Stimulated activated naive CD8-positive, alpha-beta T cell treated with anti-CD3 and anti-CD28 coated beads, Interleukin-15, amount 100 ng/mL, for 72 hours (primary cell): Measurements from ENCODE around the gene CRY1.

Experiments used
- ATAC-seq: fragments of 150-1000 bp; cut with Tn5 transposase; 2 replicates; pipeline ENCODE4 v1.10.0; 2021; ENCODE audit warnings: mild to moderate bottlenecking, moderate library complexity
- DNase-seq, 2 donors: peaks; one replicate each; pipeline ENCODE4 v3.0.0; 2021 to 2022
- H3K27ac Mint-ChIP-seq, 2 donors: one replicate each; pipeline ENCODE4 v1.8.0; 2022; ENCODE audit warnings: mild to moderate bottlenecking in 2 of 2, mixed read lengths in 2 of 2, moderate library complexity in 2 of 2
- H3K27me3 Mint-ChIP-seq: one replicate; pipeline ENCODE4 v1.8.0; 2022; ENCODE audit warnings: mixed read lengths
- H3K4me1 Mint-ChIP-seq: one replicate; pipeline ENCODE4 v1.8.0; 2022; ENCODE audit warnings: mild to moderate bottlenecking, mixed read lengths
- H3K4me3 Mint-ChIP-seq, 2 donors: one replicate each; pipeline ENCODE4 v1.8.0; 2022; ENCODE audit warnings: mild to moderate bottlenecking in 2 of 2, mixed read lengths in 2 of 2, moderate library complexity in 1 of 2
- H3K9me3 Mint-ChIP-seq, 2 donors: one replicate each; pipeline ENCODE4 v1.8.0; 2022; ENCODE audit warnings: mixed read lengths in 2 of 2

Gene CRY1

DNA sequence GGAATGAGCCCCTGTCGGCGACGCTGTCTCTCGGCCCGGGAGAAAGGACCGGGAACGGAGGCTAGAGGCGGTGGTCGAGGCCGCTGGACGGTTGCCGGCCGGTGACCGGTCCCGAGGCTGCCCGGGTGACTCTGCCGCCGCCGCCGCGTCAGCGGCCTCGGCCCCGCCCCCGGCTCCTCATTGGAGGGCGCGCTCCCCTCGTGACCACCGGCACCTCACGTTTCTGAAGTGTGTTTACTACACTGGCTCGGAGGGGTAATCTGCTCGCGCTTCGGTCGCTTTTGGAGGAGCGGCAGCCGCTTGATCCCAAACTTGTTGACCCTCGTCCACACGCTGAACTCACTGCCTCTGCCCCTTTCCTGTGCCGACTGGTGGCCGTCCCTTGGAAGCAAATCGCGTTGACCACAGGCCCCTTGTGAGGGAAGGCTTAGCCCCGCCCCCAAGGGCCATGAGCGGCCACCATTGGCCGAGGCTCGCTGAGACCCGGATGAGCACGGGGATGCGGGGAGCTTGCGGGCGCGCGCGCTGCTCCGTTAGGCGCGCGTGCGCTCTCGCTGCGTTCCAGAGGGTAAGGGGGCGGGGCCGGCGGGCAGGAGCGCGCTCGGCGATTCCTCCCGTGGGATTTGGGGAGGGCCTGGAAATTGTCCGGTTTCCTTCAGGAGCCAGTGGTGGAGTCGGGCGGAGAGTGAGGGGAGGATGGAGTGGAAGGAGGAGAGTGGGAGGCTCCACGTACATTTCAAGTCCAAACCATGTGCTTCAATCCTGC lies at the start of gene CRY1:
Gene CRY1, minus strand, starts transcription at position 133 of the 766 bp plus-strand sequence. CDS start 588 bp downstream, outside the sequence.
- H3K4me3 Mint-ChIP-seq = no peak within 1 kb of the TSS
- H3K4me1 Mint-ChIP-seq = peaks cover 13% of the 10 kb centered on the region
- peak; percentile 93 to 94 for DNase-seq
- H3K9me3 Mint-ChIP-seq = peaks cover 8 to 9% of the 10 kb centered on the region in 2 donors
- H3K27ac Mint-ChIP-seq = no peak within 1 kb of the TSS
- peak; percentile 89 for ATAC-seq
- peaks cover 8% of the 10 kb centered on the region for H3K27me3 Mint-ChIP-seq

DNA sequence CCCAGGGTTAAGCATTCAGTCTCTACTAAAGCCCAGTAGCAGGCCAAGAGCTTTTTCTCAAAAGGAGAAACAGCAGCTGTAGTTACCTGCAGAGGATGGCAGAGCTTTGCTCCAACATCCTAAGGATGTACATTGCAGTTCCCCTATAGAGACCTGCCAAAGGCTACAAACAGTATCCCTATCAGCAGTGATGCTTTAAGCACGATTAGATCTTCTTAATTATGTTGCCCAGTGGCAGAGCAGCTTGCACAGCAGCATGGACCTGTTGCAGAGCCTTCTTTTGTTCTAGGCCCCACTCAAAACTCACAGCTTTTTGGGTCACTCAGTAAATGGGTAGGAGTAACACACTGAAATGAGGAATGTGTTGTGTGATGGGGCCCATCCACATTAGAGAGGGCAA lies 46.4 kb upstream of the CRY1 start:
- Mint-ChIP-seq H3K9me3 (no peaks in the 10 kb centered on the region), H3K4me1 (no peaks in the 10 kb centered on the region), H3K27me3 (no peaks in the 10 kb centered on the region), H3K4me3 (no peak overlapping the region), H3K27ac (no peak overlapping the region)
- ATAC-seq = no peak
- DNase-seq = no peak

DNA sequence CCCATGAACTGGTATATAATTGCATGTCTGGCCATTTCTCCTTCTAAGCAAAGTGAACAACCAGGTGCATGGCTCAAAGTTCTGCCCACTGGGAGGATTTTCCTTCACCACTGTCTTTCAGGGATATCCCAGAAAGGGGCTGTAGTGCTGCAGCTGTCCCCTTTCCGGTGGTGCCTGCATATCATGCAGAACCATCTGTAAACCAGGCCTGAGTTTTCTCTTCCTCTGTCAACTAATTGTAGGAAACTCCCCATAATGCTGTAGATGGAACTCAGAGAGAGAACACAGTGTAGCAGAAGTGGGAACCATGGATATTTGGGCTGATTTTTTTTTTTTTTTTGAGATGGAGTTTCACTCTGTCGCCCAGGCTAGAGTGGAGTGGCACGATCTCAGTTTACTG lies 45.6 kb upstream of the CRY1 start:
- H3K4me1 Mint-ChIP-seq = no peaks in the 10 kb centered on the region
- H3K27me3 Mint-ChIP-seq = no peaks in the 10 kb centered on the region
- peak overlapping the region in 1 of 2 donors; percentile 35 for H3K27ac Mint-ChIP-seq
- no peak for ATAC-seq
- H3K4me3 Mint-ChIP-seq = no peak overlapping the region
- DNase-seq = no peak
- H3K9me3 Mint-ChIP-seq = no peaks in the 10 kb centered on the region

DNA sequence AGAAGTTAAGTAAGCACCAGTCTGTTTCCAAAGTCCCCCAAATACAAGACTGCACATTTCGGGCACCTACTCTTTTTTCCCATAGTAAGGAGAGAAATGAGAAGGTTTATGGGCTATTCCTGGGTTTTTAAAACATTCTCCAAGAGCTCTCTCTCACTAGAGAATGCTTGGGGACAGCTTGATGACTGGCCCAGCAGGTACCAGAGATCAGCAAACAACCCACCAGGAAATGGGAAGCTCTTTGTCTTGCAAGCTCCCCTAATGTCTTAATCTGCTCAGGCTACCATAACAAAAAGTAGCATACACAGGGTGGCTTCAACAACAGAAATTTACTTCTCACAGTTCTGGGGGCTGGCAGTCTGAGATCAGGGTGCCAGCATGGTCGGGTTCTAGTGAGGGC lies 41.8 kb upstream of the CRY1 start:
- DNase-seq (no peak), ATAC-seq (no peak)
- Mint-ChIP-seq H3K27ac (no peak overlapping the region), H3K4me1 (peaks cover 8% of the 10 kb centered on the region), H3K4me3 (no peak overlapping the region), H3K27me3 (no peaks in the 10 kb centered on the region), H3K9me3 (no peaks in the 10 kb centered on the region)

DNA sequence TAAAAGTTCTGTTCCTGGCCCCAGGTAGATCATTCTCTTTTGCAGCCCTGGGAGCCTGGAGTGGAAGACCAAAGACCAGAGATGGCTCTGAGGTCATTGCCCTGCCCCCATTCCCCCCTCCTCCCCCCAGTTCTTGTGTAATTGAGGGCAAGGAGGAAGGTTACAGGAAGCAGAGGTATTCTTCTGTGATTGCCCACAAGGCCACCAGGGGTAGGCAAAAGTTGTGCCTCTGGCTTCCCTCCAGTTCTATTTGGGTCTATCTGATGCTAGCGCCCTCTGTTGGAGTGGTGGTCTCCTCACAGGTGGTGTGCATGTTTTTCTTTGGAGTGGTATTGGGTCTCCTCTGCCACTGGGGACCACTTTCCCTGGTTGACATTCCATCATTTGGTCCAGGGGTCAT lies 41.2 kb upstream of the CRY1 start:
- ATAC-seq = peak; percentile 75
- Mint-ChIP-seq H3K4me3 (no peak overlapping the region), H3K9me3 (no peaks in the 10 kb centered on the region), H3K27ac (no peak overlapping the region), H3K27me3 (no peaks in the 10 kb centered on the region), H3K4me1 (peaks cover 8% of the 10 kb centered on the region)
- DNase-seq = peak; percentile 49 to 59

DNA sequence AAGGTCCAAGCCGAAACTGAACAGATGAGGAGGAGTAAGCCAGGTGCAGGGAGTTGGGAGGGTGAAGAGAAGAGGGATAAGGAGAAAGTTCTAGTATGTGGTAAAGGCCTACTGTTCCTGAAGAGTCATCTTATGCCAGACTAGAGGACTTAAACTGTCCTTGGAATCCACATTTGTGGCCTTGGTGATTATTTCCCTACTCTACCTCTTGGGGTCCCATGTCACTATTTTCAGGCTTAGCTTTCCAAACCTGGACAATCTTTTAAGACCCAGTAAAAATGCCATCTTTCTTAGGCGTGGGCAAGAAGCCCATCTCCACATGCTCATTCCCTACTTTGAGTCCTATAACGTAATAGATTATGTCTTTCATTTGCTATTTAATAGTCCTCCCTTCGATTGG lies 40.1 kb upstream of the CRY1 start:
- Mint-ChIP-seq H3K27me3 (no peaks in the 10 kb centered on the region), H3K4me1 (peaks cover 8% of the 10 kb centered on the region), H3K9me3 (no peaks in the 10 kb centered on the region), H3K27ac (peak overlapping the region in 1 of 2 donors; percentile 11), H3K4me3 (no peak overlapping the region)
- no peak for ATAC-seq
- no peak for DNase-seq

DNA sequence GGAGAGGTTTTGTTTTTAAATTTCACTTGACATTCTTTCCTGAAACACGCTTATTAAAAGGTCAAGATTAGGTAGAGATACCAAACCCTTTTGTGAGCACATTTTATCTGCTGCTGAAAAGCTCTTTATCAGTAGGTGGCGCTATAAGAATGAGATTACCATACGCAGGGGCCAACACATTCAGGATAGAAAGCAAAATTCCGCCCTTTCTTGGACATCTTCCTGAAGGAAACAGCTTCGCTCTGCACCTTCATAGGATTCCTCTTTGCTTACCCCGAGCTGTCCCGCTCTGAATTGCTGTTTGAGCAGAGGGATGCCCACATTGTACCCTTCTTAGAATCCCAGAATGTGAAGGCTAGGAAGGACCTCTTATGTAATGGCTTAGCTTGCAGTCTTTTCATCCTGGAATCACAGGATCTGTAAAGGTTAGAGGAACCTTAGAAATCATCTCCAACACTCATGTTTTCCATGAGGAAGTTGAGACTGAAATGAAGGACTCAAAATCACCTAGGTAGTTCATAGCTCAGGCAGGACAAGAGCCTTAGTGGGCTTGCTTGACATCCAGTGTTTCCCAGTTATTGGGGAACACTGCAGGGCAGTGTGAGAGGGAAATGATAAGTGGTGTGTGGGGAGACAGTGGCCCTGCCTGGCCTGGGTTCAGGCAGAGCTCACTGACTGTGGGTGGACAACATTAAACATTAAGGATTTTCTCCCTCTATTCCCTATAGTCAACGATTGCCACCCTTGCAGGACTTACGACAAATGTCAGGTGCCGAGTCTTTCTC lies 38.7 kb upstream of the CRY1 start:
- H3K4me1 Mint-ChIP-seq = peaks cover 8% of the 10 kb centered on the region
- ATAC-seq (no peak), DNase-seq (peak in 1 of 2 donors; percentile 21)
- H3K27me3 Mint-ChIP-seq = no peaks in the 10 kb centered on the region
- no peaks in the 10 kb centered on the region for H3K9me3 Mint-ChIP-seq
- H3K27ac Mint-ChIP-seq = no peak overlapping the region
- no peak overlapping the region for H3K4me3 Mint-ChIP-seq

DNA sequence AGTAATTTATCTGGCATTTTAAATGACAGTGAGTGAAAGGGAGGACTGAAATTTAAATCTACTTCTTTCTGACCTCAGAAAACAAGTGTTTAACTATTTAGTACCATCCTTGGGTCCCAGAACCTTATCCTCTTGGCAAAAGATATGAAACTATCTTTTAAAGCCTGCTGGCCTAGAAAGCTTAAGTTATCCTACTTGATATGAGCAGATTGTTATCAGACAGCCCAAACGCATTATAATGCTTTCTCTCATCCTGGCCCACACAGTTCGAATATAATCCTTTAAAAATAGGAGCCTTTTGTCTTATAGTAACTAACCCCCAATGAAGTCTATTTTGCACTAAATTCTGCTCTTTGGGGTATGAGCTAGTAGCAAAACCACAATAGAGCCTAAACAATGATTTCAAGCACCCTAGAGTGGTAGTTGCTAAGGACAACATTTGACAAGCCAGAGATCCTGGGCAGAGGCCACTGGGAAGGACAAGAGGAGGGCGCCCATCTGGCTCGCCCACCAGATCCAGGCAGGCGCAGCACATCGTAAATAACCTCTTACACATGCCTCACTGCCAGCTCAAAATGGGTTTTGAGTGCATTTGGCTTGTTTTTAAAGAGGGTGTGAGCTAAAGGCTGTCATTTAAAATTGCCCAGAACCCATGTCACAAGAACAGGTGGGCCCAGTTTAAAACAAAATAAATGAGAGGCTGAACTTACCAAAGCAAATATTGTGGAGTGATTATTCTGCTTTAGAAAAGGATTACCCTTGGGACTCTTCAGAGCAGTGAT lies 37.7 kb upstream of the CRY1 start:
- ATAC-seq (no peak), DNase-seq (no peak)
- peaks cover 8% of the 10 kb centered on the region for H3K4me1 Mint-ChIP-seq
- no peak overlapping the region for H3K27ac Mint-ChIP-seq
- H3K9me3 Mint-ChIP-seq = no peaks in the 10 kb centered on the region
- H3K4me3 Mint-ChIP-seq = no peak overlapping the region
- no peaks in the 10 kb centered on the region for H3K27me3 Mint-ChIP-seq

DNA sequence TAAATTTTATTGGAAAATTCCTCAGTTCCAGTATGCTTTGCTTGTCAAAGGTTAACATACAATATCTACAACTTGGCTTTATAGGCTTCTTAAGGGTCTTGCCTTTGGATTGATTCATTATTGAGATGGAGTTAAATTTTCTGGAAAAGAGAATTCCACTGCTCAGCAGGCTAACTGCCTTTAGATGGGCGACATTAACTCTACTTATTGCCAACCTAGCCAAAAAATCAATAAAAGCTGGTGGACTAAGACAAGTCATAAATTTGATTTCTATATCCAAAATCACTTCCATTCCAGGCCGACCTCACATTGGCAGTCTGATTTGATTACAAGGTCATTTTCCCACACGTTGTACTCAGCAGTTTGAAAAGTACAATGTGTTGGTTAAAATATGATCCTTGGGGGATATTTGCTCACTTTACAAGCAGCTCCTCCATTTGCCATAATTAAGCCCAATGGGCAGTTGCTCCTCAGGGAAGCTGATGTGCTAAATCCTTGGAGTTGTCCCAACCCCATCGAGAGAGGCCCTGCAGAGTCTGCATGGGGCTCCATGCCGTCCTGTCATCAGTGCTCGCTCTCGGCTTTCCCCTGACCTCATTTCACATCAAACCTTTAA lies 36.1 kb upstream of the CRY1 start:
- DNase-seq (no peak), ATAC-seq (no peak)
- Mint-ChIP-seq H3K27ac (no peak overlapping the region), H3K9me3 (no peaks in the 10 kb centered on the region), H3K4me3 (no peak overlapping the region), H3K27me3 (no peaks in the 10 kb centered on the region), H3K4me1 (peaks cover 8% of the 10 kb centered on the region)

DNA sequence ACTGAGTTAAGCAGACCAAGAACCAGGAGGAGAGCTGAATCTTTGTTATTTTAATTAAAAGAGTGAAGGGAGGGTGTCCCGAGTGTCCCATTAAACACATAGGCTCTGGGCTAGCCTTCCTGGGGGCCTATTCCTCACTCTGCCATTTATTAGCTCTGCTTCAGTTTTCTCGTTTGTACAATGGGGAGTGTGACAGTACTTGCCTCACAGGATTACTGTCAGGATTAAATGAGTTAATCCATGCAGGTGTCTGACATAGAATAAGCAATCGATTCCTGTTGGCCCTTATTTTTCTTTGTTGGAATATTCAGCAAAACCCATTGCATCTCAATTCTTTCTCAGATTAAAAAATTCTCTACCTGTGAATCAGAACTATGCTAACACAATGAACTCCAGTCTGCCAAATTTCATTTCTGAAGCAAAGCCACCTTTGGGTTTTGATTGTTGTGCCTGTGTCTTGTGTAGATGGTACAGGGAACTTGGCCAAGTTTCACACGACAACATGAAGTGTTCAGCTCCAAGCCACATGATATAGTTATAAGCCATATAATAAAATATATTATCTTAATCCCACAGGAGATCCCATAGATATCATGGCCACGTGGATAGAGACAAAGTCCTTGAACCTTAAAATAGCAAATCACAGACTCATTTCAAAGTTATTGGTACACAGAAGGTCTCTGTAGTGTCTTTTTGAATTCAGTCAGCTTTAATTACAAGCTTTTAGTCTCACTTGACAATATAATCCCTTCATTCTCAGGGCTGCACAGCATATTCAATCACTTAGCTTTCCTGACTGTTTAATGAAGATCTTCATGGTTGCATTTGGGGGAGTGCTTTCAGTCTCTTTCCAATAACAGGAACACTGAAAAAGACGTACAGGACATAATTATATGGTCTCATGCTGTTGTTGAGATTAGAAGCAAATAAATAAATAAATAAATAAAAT lies 34.4 kb upstream of the CRY1 start:
- Mint-ChIP-seq H3K4me1 (peaks cover 8% of the 10 kb centered on the region), H3K9me3 (no peaks in the 10 kb centered on the region), H3K27ac (peak overlapping the region in 1 of 2 donors; percentile 62), H3K27me3 (peaks cover 8% of the 10 kb centered on the region), H3K4me3 (no peak overlapping the region)
- DNase-seq (no peak), ATAC-seq (no peak)

DNA sequence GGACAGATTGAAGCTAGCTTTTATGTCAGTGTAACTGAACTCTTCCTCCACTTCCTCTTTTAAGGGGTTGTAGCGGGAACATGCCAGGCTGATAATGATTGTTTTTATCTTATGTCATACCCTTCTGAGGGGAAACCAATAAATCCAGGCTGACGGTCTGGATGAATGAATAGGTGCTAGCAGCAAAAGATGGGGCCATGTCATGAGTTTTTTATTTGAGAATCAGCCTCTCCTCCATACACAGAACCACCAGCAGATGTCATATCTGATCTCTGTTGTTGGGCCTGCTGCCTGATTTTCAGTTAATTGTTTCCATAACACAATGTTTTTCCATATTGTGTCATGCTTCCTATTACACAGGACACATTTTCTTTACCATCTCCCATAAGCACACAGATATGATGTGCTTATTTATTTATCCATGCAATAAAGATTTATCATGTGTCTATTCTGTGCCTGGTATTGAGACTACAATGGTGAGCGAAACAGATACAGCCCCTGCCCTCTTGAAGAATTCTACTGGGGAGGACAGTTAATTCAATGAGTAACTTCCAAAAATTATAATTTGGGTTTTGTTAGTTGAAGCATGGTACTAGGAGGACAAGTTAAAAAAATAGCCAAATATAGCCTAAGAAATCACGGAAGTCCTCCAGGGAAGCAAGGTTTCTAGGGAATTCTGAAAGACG lies 33.6 kb upstream of the CRY1 start:
- no peak for ATAC-seq
- Mint-ChIP-seq H3K27me3 (peaks cover 16% of the 10 kb centered on the region), H3K27ac (no peak overlapping the region), H3K4me3 (no peak overlapping the region), H3K9me3 (no peaks in the 10 kb centered on the region), H3K4me1 (peaks cover 4% of the 10 kb centered on the region)
- no peak for DNase-seq

DNA sequence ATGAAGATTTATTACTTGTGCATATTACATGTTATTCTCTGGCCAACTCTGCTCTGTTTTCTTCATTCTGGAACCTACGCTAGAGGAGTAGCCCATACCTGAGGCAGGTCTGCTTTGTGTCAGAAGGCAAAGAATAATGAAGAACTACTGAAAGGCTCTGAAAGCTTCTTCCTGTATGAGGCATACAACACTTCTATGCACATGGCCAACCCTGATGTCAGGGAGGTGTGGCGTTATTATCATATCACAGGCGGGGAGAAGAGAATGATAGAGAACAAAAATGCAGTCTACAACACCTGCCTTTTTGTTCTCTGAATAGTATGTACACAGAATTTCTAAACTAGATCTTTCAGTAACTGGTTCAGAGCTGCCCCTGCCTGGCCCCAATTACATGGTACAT lies 32.5 kb upstream of the CRY1 start:
- Mint-ChIP-seq H3K27ac (no peak overlapping the region), H3K4me3 (no peak overlapping the region), H3K4me1 (no peaks in the 10 kb centered on the region), H3K27me3 (peaks cover 21% of the 10 kb centered on the region), H3K9me3 (no peaks in the 10 kb centered on the region)
- no peak for ATAC-seq
- DNase-seq = no peak

DNA sequence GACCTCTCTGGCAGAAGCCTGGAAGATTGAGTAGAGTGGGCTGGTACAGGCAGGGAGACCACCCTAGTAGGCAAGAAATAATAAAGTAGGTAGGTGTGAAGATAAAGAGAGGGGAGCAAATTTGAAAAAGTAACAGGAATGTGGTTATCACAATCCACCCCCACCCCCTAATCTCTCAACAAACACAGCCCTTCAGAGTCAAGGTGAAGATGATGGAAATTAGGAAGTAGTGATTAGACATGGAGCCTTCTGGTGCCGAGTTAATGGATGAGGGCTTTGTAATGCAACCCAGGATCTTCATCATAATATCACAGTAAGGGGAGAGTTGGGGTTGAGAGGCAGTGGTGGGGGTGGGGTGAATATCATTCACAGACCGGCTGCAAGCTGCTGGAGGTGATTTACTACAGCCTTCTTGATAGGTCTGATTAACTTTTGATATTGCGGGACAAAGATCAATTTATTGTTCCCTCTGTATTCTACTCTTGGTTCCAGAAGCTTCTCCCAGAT lies 29.2 kb upstream of the CRY1 start:
- Mint-ChIP-seq H3K27ac (no peak overlapping the region), H3K9me3 (no peaks in the 10 kb centered on the region), H3K27me3 (peaks cover 21% of the 10 kb centered on the region), H3K4me1 (no peaks in the 10 kb centered on the region), H3K4me3 (no peak overlapping the region)
- no peak for ATAC-seq
- no peak for DNase-seq

DNA sequence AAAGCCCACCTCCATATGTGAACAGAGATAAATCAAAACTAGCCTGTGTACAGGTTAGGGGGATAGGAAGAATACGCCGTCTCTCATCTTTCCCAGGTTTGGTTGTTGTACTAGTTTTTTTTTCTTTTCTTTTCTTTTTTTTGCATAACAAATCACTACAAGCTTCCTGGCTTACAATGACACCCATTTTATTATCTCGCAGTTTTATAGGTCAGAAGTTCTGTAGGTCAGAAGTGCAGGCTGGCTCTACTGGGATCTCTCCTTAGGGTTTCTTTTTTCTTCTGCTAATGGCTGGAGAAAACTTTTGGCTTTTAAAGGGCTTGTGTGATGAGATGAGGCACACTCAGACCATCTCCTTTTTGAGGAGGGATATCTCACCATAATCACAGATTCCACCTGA lies 25.7 kb upstream of the CRY1 start:
- ATAC-seq = no peak
- no peaks in the 10 kb centered on the region for H3K9me3 Mint-ChIP-seq
- H3K27ac Mint-ChIP-seq = peak overlapping the region in 1 of 2 donors; percentile 88
- peaks cover 19% of the 10 kb centered on the region for H3K27me3 Mint-ChIP-seq
- no peaks in the 10 kb centered on the region for H3K4me1 Mint-ChIP-seq
- no peak for DNase-seq
- H3K4me3 Mint-ChIP-seq = no peak overlapping the region
